ENCODE data around the gene AKR1C4. TPM values are rescaled to one million over a fixed set of nuclear protein-coding genes. Genes with fewer than 3 reads are reported as not detected.
"Not testable (repeated sequence)": the region's sequence is repeated elsewhere in the genome, so short reads cannot be mapped to it uniquely, and the experiment has no call there.

AKR1C4 gene
- total RNA-seq, 4 donors from 2014 or later = not detected

- 76 to 85% methylated on average over 8 of the region's 8 CpGs for WGBS, 2 donors
- H3K27ac ChIP-seq = no peak overlapping the region
- H3K27me3 ChIP-seq = no peaks in the 10 kb centered on the region
- no peak overlapping the region for H3K4me3 ChIP-seq (replicated peaks in 1 of 3)
- DNase-seq = no peak
- no peaks in the 10 kb centered on the region for H3K9me3 ChIP-seq
- intact Hi-C loops (cut with DNase I) = no loop called here
- TF ChIP-seq, protein P1, sequence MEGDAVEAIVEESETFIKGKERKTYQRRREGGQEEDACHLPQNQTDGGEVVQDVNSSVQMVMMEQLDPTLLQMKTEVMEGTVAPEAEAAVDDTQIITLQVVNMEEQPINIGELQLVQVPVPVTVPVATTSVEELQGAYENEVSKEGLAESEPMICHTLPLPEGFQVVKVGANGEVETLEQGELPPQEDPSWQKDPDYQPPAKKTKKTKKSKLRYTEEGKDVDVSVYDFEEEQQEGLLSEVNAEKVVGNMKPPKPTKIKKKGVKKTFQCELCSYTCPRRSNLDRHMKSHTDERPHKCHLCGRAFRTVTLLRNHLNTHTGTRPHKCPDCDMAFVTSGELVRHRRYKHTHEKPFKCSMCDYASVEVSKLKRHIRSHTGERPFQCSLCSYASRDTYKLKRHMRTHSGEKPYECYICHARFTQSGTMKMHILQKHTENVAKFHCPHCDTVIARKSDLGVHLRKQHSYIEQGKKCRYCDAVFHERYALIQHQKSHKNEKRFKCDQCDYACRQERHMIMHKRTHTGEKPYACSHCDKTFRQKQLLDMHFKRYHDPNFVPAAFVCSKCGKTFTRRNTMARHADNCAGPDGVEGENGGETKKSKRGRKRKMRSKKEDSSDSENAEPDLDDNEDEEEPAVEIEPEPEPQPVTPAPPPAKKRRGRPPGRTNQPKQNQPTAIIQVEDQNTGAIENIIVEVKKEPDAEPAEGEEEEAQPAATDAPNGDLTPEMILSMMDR (IDR thresholded peaks at IDR 0.05) = no peak
- TF ChIP-seq POLR2A (IDR thresholded peaks at IDR 0.05) = no peak
- H3K36me3 ChIP-seq = no peaks in the 10 kb centered on the region
- H3K4me1 ChIP-seq = no peaks in the 10 kb centered on the region
These were observed 2.8 kb downstream of the AKR1C4 start for GRCh38 chr10:5199398-5199797.

- WGBS, 2 donors = 68 to 70% methylated on average over 6 of the region's 6 CpGs
- intact Hi-C loops (cut with DNase I) = no loop called here
- TF ChIP-seq POLR2A (IDR thresholded peaks at IDR 0.05) = no peak
- TF ChIP-seq, protein P1 (IDR thresholded peaks at IDR 0.05) = no peak
- no peaks in the 10 kb centered on the region for H3K4me1 ChIP-seq
- H3K4me3 ChIP-seq (replicated peaks in 1 of 3) = no peak overlapping the region
- DNase-seq = no peak
- no peaks in the 10 kb centered on the region for H3K27me3 ChIP-seq
- H3K27ac ChIP-seq = no peak overlapping the region
- H3K36me3 ChIP-seq = no peaks in the 10 kb centered on the region
- no peaks in the 10 kb centered on the region for H3K9me3 ChIP-seq
These were observed 10.2 kb downstream of the AKR1C4 start for GRCh38 chr10:5206799-5207198.

- H3K4me3 ChIP-seq (replicated peaks in 1 of 3); DNase-seq; H3K27me3 ChIP-seq; H3K27ac ChIP-seq; intact Hi-C loops (cut with DNase I); H3K36me3 ChIP-seq; H3K4me1 ChIP-seq; H3K9me3 ChIP-seq: not testable (repeated sequence)
- 100% methylated on average over 1 of the region's 1 CpG for WGBS, 2 donors
These were observed 13.1 kb downstream of the AKR1C4 start for GRCh38 chr10:5209776-5210175.

GRCh38 chr10:5210261-5210660 is 13.6 kb downstream of the AKR1C4 start:
- WGBS, 2 donors = 72 to 76% methylated on average over 1 of the region's 1 CpG
- intact Hi-C loops (cut with DNase I) = not testable (repeated sequence)

GRCh38 chr10:5211696-5212536 is 15.3 kb downstream of the AKR1C4 start:
- Histone ChIP-seq H3K27me3 (no peaks in the 10 kb centered on the region), H3K36me3 (no peaks in the 10 kb centered on the region), H3K27ac (no peak overlapping the region), H3K4me1 (no peaks in the 10 kb centered on the region), H3K9me3 (no peaks in the 10 kb centered on the region), H3K4me3 (replicated peaks in 1 of 3) (no peak overlapping the region)
- TF ChIP-seq POLR2A (IDR thresholded peaks at IDR 0.05) = no peak
- TF ChIP-seq, protein P1 (IDR thresholded peaks at IDR 0.05) = no peak
- intact Hi-C loops (cut with DNase I) = no loop called here
- DNase-seq = no peak

More at GRCh38 chr10:5210261-5210660, 13.6 kb downstream of the AKR1C4 start:
- H3K27ac ChIP-seq; H3K4me1 ChIP-seq; H3K36me3 ChIP-seq; H3K27me3 ChIP-seq; H3K9me3 ChIP-seq; H3K4me3 ChIP-seq (replicated peaks in 1 of 3); DNase-seq: not testable (repeated sequence)

- no peak for DNase-seq
- Histone ChIP-seq H3K27me3 (no peaks in the 10 kb centered on the region), H3K4me3 (replicated peaks in 1 of 3) (no peak overlapping the region), H3K36me3 (no peaks in the 10 kb centered on the region), H3K27ac (no peak overlapping the region), H3K4me1 (no peaks in the 10 kb centered on the region), H3K9me3 (no peaks in the 10 kb centered on the region)
- 47 to 48% methylated on average over 2 of the region's 2 CpGs for WGBS, 2 donors
- intact Hi-C loops (cut with DNase I) = no loop called here
- no peak for TF ChIP-seq POLR2A (IDR thresholded peaks at IDR 0.05)
- TF ChIP-seq, protein P1 (IDR thresholded peaks at IDR 0.05) = no peak
These were observed 20.2 kb downstream of the AKR1C4 start for GRCh38 chr10:5216801-5217200.

Measured in thyroid gland (tissue), 4 donors.